GM23338 (cell line): ENCODE measurements around the gene COG2. TPM values are rescaled to one million over a fixed set of nuclear protein-coding genes. Genes with fewer than 3 reads are reported as not detected.

Experiments
- ATAC-seq: fragments of 200-7000 bp; cut with Tn5 transposase; 3 replicates; pipeline ENCODE4 v1.9.1; 2020
- DNase-seq: peaks from one replicate; pipeline ENCODE4 v3.0.0-alpha.2; 2015; ENCODE audit warnings: low spot score
- H2AFZ ChIP-seq: fragments of 200-600 bp; sonication (generic); 2 replicates; pipeline ENCODE4 v1.8.0; 2016; ENCODE audit warnings: antibody characterized with exemption, mild to moderate bottlenecking, moderate library complexity
- H3F3A ChIP-seq: fragments of 200-600 bp; sonication (generic); replicated peaks from 2 replicates; pipeline ENCODE4 v1.8.0; 2017; ENCODE audit warnings: antibody characterized with exemption, mixed run types, low read depth
- H3K27ac ChIP-seq: fragments of 200-600 bp; sonication (generic); 2 replicates; pipeline ENCODE4 v1.6.1; 2016; ENCODE audit warnings: low read depth
- H3K27me3 ChIP-seq: fragments of 200-600 bp; sonication (generic); 2 replicates; pipeline ENCODE4 v1.8.0; 2016; ENCODE audit warnings: mild to moderate bottlenecking, mixed run types, moderate library complexity; ENCODE audit not compliant: insufficient read depth
- H3K36me3 ChIP-seq: fragments of 200-600 bp; sonication (generic); 2 replicates; pipeline ENCODE4 v1.8.0; 2016; ENCODE audit warnings: mild to moderate bottlenecking; ENCODE audit not compliant: insufficient read depth
- H3K4me1 ChIP-seq: fragments of 200-600 bp; sonication (generic); 2 replicates; pipeline ENCODE4 v1.8.0; 2016; ENCODE audit warnings: mild to moderate bottlenecking, moderate library complexity; ENCODE audit not compliant: insufficient read depth
- H3K4me2 ChIP-seq: fragments of 200-600 bp; sonication (generic); 2 replicates; pipeline ENCODE4 v1.7.1; 2017; ENCODE audit warnings: mixed run types
- H3K4me3 ChIP-seq: fragments of 200-600 bp; sonication (generic); 2 replicates; pipeline ENCODE4 v1.6.1; 2016; ENCODE audit warnings: mixed run types
- H3K79me2 ChIP-seq: fragments of 200-600 bp; sonication (generic); replicated peaks from 2 replicates; pipeline ENCODE4 v1.8.0; 2017; ENCODE audit warnings: mild to moderate bottlenecking; ENCODE audit not compliant: insufficient read depth
- H3K9me2 ChIP-seq: fragments of 200-600 bp; sonication (generic); 2 replicates; pipeline ENCODE4 v1.8.0; 2017; ENCODE audit not compliant: insufficient read depth
- H4K20me1 ChIP-seq: fragments of 200-600 bp; sonication (generic); replicated peaks from 2 replicates; pipeline ENCODE4 v1.8.0; 2017; ENCODE audit warnings: mild to moderate bottlenecking; ENCODE audit not compliant: insufficient read depth
- H3K27ac Mint-ChIP-seq: 2 replicates; pipeline ENCODE4 v1.8.0; 2020; ENCODE audit warnings: inconsistent platforms, mild to moderate bottlenecking, moderate library complexity, mixed read lengths
- H3K27me3 Mint-ChIP-seq: 3 replicates; pipeline ENCODE4 v1.8.0; 2022; ENCODE audit warnings: low read depth, mild to moderate bottlenecking, moderate library complexity, mixed read lengths, inconsistent platforms; ENCODE audit not compliant: insufficient read depth, poor library complexity
- H3K36me3 Mint-ChIP-seq: 3 replicates; pipeline ENCODE4 v1.8.0; 2021; ENCODE audit warnings: low read depth, mild to moderate bottlenecking, inconsistent platforms, moderate library complexity, mixed read lengths
- H3K4me1 Mint-ChIP-seq: 3 replicates; pipeline ENCODE4 v1.8.0; 2020; ENCODE audit warnings: mild to moderate bottlenecking, inconsistent platforms, mixed read lengths
- H3K4me3 Mint-ChIP-seq: 3 replicates; pipeline ENCODE4 v1.8.0; 2021; ENCODE audit warnings: moderate library complexity, mild to moderate bottlenecking, inconsistent platforms, mixed read lengths
- H3K9me3 Mint-ChIP-seq: 3 replicates; pipeline ENCODE4 v1.8.0; 2020; ENCODE audit warnings: moderate library complexity, mild to moderate bottlenecking, inconsistent platforms, mixed read lengths
- CREB1 ChIP-seq: fragments of 250-450 bp; sonication (Bioruptor Pico); IDR thresholded peaks from 2 replicates; pipeline ENCODE4 v1.5.0; 2020; ENCODE audit warnings: low read depth, mild to moderate bottlenecking, moderate library complexity
- ETS1 ChIP-seq: IDR thresholded peaks from 2 replicates; pipeline ENCODE4 v1.6.1; 2016; ENCODE audit warnings: antibody characterized with exemption
- EZH2phosphoT487 ChIP-seq: fragments of 200-600 bp; sonication (generic); IDR thresholded peaks from one replicate; pipeline ENCODE4 v1.8.1; 2018; ENCODE audit warnings: antibody characterized with exemption; ENCODE audit not compliant: unreplicated experiment
- JUNB ChIP-seq: IDR thresholded peaks from one replicate; pipeline ENCODE4 v1.6.1; 2016; ENCODE audit warnings: antibody characterized with exemption; ENCODE audit not compliant: unreplicated experiment
- REST ChIP-seq: IDR thresholded peaks from one replicate; pipeline ENCODE4 v1.6.1; 2018; ENCODE audit warnings: antibody characterized with exemption; ENCODE audit not compliant: unreplicated experiment
- STAT1 ChIP-seq: IDR thresholded peaks from one replicate; pipeline ENCODE4 v1.6.1; 2016; ENCODE audit warnings: antibody characterized with exemption; ENCODE audit not compliant: unreplicated experiment
- ZNF114 ChIP-seq: fragments of 250-450 bp; sonication (Bioruptor Pico); IDR thresholded peaks from 2 replicates; pipeline ENCODE4 v1.5.0; 2020; ENCODE audit warnings: mild to moderate bottlenecking, moderate library complexity
- ZNF331 ChIP-seq: fragments of 250-450 bp; sonication (Bioruptor Pico); IDR thresholded peaks from 2 replicates; pipeline ENCODE4 v1.5.0; 2020; ENCODE audit warnings: low read depth, mild to moderate bottlenecking, moderate library complexity
- polyA plus RNA-seq: library from polyadenylated mRNA; unstranded; fragments of >200 nt; fragmentation: Nextera tagmentation; extraction: Ambion mirVana; gene quantifications from 2 replicates; pipeline ENCODE4 v1.2.1, GENCODE V29; 2016
- total RNA-seq: library from RNA; depleted of rRNA; stranded (reverse); fragments of >200 nt; shearing (Covaris generic); gene quantifications from 2 replicates; pipeline ENCODE4 v1.2.3, GENCODE V29; 2014
- TF ChIP-seq, protein P1 (sequence below), 2 experiments: fragments of 200-600 bp in 1 of 2; sonication (generic) in 1 of 2; conservative IDR thresholded peaks; 2 replicates each; pipeline versions ENCODE4 v1.5.1 to v1.6.1; 2016 to 2017; ENCODE audit warnings: antibody characterized with exemption in 2 of 2, low read depth in 2 of 2, mild to moderate bottlenecking in 2 of 2, moderate library complexity in 1 of 2

Gene COG2
- total and polyA plus RNA-seq, 2 experiments from 2014 or later: 35.8 to 38.5 TPM

GRCh38 chr1:230598745-230599144 lies 43.5 kb upstream of the COG2 start:
- Mint-ChIP-seq H3K9me3 (no peaks in the 10 kb centered on the region; the same call in 1 of the 3 replicates), H3K4me1 (peaks cover 6% of the 10 kb centered on the region), H3K27me3 (peaks cover 11% of the 10 kb centered on the region), H3K27ac (no peak overlapping the region), H3K4me3 (no peak overlapping the region), H3K36me3 (peaks cover 19% of the 10 kb centered on the region)
- no peaks in the 10 kb centered on the region for H3K4me1 ChIP-seq
- no peak overlapping the region for H3K4me3 ChIP-seq
- TF ChIP-seq, protein P1, sequence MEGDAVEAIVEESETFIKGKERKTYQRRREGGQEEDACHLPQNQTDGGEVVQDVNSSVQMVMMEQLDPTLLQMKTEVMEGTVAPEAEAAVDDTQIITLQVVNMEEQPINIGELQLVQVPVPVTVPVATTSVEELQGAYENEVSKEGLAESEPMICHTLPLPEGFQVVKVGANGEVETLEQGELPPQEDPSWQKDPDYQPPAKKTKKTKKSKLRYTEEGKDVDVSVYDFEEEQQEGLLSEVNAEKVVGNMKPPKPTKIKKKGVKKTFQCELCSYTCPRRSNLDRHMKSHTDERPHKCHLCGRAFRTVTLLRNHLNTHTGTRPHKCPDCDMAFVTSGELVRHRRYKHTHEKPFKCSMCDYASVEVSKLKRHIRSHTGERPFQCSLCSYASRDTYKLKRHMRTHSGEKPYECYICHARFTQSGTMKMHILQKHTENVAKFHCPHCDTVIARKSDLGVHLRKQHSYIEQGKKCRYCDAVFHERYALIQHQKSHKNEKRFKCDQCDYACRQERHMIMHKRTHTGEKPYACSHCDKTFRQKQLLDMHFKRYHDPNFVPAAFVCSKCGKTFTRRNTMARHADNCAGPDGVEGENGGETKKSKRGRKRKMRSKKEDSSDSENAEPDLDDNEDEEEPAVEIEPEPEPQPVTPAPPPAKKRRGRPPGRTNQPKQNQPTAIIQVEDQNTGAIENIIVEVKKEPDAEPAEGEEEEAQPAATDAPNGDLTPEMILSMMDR (conservative IDR thresholded peaks at IDR 0.05; ENCODE audit: low read depth in 2 of 2): no peak
- TF ChIP-seq CREB1 (CRISPR knock-in tag): no peak
- no peak for TF ChIP-seq ZNF114 (CRISPR knock-in tag)
- TF ChIP-seq STAT1: no peak
- no peak for TF ChIP-seq ETS1
- no peak overlapping the region for H3K4me2 ChIP-seq
- ATAC-seq (no peak), DNase-seq (no peak)
- H3K79me2 ChIP-seq: no peaks in the 10 kb centered on the region
- no peak overlapping the region for H3K27ac ChIP-seq
- H3K27me3 ChIP-seq: no peaks in the 10 kb centered on the region
- no peaks in the 10 kb centered on the region for H3K36me3 ChIP-seq
- no peaks in the 10 kb centered on the region for H4K20me1 ChIP-seq
- no peaks in the 10 kb centered on the region; the same call in 1 of the 2 replicates for H3K9me2 ChIP-seq
- H2AFZ ChIP-seq: no peak overlapping the region
- no peaks in the 10 kb centered on the region for H3F3A ChIP-seq

DNA sequence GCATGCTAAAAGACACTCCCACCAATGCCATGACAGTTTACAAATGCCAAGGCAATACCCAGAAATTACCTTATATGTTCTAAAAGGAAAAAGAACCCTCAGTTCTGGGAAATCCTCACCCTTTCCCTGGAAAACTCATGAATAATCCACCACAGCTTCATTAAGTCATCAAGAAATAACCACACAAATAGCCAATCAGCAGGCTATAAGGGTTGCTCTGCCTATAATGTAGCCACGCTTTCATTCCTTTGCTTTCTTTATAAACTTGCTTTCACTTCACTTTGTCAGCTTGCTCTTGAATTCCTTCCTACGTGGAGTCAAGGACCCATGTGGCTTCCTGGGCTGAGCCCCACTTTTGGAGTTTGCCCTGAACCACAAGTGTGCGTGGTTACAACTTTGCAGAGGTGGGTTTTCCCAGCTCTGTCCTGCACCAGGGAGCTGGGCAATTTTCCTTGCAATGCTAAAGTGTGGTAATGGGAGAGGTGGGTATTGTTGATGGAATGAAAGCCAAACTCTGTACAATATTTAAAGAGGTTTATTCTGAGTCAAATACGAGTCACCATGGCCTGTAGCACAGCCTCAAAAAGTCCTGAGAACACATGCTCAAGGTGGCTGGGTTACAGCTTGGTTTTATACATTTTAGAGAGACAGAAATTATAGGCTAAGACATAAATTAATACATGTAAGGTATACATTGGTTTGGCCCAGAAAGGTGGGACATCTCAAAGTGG lies 42.2 kb upstream of the COG2 start:
- no peaks in the 10 kb centered on the region; the same call in 1 of the 3 replicates for H3K9me3 Mint-ChIP-seq
- peak; percentile 22; the same call in 2 of the 3 replicates for ATAC-seq
- 0 out of 2 replicates have a peak overlapping the region, but pooled peaks have one; percentile 64 for H3K27ac Mint-ChIP-seq
- Histone ChIP-seq H3K4me3 (no peak overlapping the region), H3K27ac (peak overlapping the region; percentile 73), H3K36me3 (no peaks in the 10 kb centered on the region), H3F3A (no peaks in the 10 kb centered on the region), H2AFZ (no peak overlapping the region), H4K20me1 (no peaks in the 10 kb centered on the region), H3K27me3 (no peaks in the 10 kb centered on the region), H3K9me2 (no peaks in the 10 kb centered on the region; the same call in 1 of the 2 replicates), H3K79me2 (no peaks in the 10 kb centered on the region), H3K4me2 (no peak overlapping the region), H3K4me1 (no peaks in the 10 kb centered on the region)
- H3K27me3 Mint-ChIP-seq: peaks cover 11% of the 10 kb centered on the region
- no peak for DNase-seq
- peaks cover 6% of the 10 kb centered on the region for H3K4me1 Mint-ChIP-seq
- H3K4me3 Mint-ChIP-seq: no peak overlapping the region
- peaks cover 19% of the 10 kb centered on the region for H3K36me3 Mint-ChIP-seq
- no peak for TF ChIP-seq STAT1
- TF ChIP-seq EZH2phosphoT487: no peak
- no peak for TF ChIP-seq ZNF331
- TF ChIP-seq REST: no peak
- no peak for TF ChIP-seq JUNB
- TF ChIP-seq ZNF114 (CRISPR knock-in tag): no peak
- no peak for TF ChIP-seq ETS1
- no peak for TF ChIP-seq CREB1 (CRISPR knock-in tag)
